Type B pancreatic cell (in vitro differentiated cells): ENCODE results near the gene TUBB. TPM values are rescaled to one million over a fixed set of nuclear protein-coding genes. Genes with fewer than 3 reads are reported as not detected.

ENCODE experiments used
- DNase-seq: peaks from one replicate; pipeline ENCODE4 v3.0.0; 2021; ENCODE audit warnings: mixed read lengths; ENCODE audit not compliant: unreplicated experiment; ENCODE audit errors: extremely low spot score
- H3K27ac Mint-ChIP-seq: 2 replicates; pipeline ENCODE4 v1.8.0; 2021; ENCODE audit warnings: mild to moderate bottlenecking, mixed read lengths
- H3K27me3 Mint-ChIP-seq: 2 replicates; pipeline ENCODE4 v1.8.0; 2021; ENCODE audit warnings: mixed read lengths
- H3K36me3 Mint-ChIP-seq: 2 replicates; pipeline ENCODE4 v1.8.0; 2021; ENCODE audit warnings: mixed read lengths
- H3K4me1 Mint-ChIP-seq: one replicate; pipeline ENCODE4 v1.8.0; 2021; ENCODE audit warnings: mixed read lengths; ENCODE audit not compliant: unreplicated experiment
- H3K4me3 Mint-ChIP-seq: 2 replicates; pipeline ENCODE4 v1.8.0; 2021; ENCODE audit warnings: mild to moderate bottlenecking, mixed read lengths
- H3K9me3 Mint-ChIP-seq: 2 replicates; pipeline ENCODE4 v1.8.0; 2021; ENCODE audit warnings: mixed read lengths
- total RNA-seq: library from RNA; stranded (reverse); gene quantifications from 2 replicates; pipeline ENCODE4 v1.2.1, GENCODE V29; 2021; ENCODE audit warnings: low replicate concordance
- TF ChIP-seq, protein P1 (sequence below): fragments of 200-600 bp; sonication (generic); conservative IDR thresholded peaks from 2 replicates; pipeline ENCODE4 v1.5.0; 2021; ENCODE audit warnings: antibody characterized with exemption, mild to moderate bottlenecking

The TUBB gene
- total RNA-seq, 1 donor from 2014 or later = 1,225 TPM

DNA sequence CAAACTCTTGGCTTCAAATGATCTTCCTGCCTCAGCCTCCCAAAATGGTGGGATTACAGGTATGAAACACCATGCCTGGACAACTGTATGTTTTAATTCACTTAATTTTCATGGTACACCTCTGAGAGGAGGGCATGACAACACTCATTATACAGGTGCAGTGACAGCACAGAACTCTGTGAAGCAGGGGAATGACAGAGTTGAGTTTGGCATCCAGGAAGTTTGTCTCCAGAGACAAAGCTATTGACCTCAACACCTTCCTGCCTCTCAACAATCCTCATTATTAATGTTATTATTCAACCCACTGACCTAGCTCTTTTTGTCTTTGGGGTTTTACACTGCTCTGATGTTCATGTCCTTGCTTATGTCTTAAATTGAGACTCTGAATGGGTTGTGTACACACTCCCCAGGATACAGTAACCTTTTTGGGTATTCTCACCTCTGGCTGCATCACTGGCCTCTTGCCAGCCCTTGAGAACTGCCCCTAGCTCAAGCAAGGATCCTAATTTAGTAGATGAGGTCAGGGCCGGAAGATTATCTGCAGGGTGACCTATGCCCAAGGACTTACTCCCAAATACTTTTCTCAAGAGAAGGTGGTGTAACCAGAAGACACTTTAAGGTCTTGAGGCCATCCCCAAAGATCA is 37.2 kb downstream of the TUBB start:
- TF ChIP-seq, protein P1, sequence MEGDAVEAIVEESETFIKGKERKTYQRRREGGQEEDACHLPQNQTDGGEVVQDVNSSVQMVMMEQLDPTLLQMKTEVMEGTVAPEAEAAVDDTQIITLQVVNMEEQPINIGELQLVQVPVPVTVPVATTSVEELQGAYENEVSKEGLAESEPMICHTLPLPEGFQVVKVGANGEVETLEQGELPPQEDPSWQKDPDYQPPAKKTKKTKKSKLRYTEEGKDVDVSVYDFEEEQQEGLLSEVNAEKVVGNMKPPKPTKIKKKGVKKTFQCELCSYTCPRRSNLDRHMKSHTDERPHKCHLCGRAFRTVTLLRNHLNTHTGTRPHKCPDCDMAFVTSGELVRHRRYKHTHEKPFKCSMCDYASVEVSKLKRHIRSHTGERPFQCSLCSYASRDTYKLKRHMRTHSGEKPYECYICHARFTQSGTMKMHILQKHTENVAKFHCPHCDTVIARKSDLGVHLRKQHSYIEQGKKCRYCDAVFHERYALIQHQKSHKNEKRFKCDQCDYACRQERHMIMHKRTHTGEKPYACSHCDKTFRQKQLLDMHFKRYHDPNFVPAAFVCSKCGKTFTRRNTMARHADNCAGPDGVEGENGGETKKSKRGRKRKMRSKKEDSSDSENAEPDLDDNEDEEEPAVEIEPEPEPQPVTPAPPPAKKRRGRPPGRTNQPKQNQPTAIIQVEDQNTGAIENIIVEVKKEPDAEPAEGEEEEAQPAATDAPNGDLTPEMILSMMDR = no peak
- Mint-ChIP-seq H3K4me1 (peaks cover 27% of the 10 kb centered on the region), H3K9me3 (no peaks in the 10 kb centered on the region), H3K27ac (no peak overlapping the region), H3K27me3 (no peaks in the 10 kb centered on the region), H3K36me3 (no peaks in the 10 kb centered on the region), H3K4me3 (no peak overlapping the region)
- DNase-seq = no peak

DNA sequence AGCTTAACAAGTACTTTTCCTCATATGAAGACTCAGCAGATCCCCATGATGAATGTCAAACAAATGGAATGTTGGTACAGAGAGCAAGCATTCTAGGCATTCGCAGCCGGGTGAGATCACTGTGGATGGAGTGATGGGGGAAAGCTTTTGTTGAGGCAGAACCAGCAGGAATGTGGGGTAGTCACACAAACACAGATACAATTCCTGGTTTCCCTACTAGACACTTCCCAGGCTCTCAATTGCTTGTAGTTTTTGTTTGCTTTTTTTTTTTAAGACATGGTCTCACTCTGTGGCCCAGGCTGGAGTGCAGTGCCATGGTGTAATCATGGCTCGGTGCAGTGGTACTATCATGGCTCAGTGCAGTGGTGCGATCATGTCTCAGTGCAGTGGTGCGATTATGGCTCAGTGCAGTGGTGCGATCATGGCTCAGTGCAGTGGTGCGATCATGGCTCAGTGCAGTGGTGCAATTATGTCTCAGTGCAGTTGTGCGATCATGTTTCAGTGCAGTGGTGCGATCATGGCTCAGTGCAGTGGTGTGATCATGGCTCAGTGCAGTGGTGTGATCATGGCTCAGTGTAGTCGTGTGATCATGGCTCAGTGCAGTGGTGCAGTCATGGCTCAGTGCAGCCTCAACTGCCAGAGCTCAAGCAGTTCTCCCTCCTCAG is 39.6 kb downstream of the TUBB start:
- Mint-ChIP-seq H3K36me3 (no peaks in the 10 kb centered on the region), H3K4me1 (peaks cover 39% of the 10 kb centered on the region), H3K27me3 (no peaks in the 10 kb centered on the region), H3K4me3 (no peak overlapping the region), H3K9me3 (peaks cover 4% of the 10 kb centered on the region), H3K27ac (peak overlapping the region; percentile 78)
- TF ChIP-seq, protein P1 = no peak
- DNase-seq = no peak

DNA sequence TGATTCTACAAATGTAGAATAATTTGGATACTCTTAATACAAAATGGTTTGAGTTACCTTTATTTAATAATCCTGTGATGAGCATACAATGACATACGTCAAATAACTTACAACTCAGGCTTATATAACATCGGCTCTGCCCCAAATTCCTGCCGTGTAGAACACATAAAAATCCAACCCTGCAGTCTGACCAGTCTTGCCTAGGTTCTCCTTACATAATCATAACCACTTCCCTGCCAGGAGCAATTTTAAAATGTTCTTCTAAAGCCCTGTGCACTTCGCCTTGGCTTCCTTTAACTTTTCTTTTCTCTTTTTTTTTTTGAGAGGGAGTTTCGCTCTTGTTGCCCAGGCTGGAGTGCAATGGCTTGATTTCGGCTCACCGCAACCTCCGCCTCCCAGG is 40.4 kb downstream of the TUBB start:
- TF ChIP-seq, protein P1 = no peak
- Mint-ChIP-seq H3K36me3 (no peaks in the 10 kb centered on the region), H3K27ac (peak overlapping the region; percentile 24), H3K4me3 (no peak overlapping the region), H3K4me1 (peaks cover 48% of the 10 kb centered on the region), H3K27me3 (no peaks in the 10 kb centered on the region), H3K9me3 (peaks cover 4% of the 10 kb centered on the region)
- no peak for DNase-seq

DNA sequence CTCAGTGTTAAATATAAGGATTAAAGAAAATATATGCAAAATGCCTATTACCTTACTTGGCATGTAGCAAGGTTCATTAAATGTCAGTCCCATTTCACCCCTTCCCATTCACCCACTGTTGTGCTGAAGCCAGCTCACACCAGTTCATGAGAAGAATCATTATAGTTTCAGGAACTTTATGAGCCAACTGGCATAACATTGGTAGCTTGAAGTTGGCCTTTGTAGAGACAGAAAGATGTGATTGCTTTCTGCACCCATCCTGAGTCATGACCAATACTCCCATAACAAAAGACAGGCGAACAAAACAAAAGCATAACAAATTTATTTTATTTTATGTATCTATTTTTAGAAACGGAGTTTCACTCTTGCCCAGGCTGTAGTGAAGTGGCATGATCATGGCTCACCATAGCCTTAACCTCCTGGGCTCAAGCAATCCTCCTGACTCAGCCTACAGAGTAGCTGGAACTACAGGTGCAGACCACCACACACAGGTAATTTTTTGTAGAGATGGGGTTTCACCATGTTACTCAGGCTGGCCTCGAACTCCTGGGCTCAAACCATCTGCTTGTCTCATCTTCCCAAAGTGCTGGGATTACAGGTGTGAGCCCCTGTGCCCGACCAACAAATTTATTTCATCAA is 41.8 kb downstream of the TUBB start:
- Mint-ChIP-seq H3K9me3 (peaks cover 4% of the 10 kb centered on the region), H3K27me3 (no peaks in the 10 kb centered on the region), H3K27ac (no peak overlapping the region), H3K36me3 (no peaks in the 10 kb centered on the region), H3K4me1 (peaks cover 56% of the 10 kb centered on the region), H3K4me3 (no peak overlapping the region)
- TF ChIP-seq, protein P1 = no peak
- no peak for DNase-seq

DNA sequence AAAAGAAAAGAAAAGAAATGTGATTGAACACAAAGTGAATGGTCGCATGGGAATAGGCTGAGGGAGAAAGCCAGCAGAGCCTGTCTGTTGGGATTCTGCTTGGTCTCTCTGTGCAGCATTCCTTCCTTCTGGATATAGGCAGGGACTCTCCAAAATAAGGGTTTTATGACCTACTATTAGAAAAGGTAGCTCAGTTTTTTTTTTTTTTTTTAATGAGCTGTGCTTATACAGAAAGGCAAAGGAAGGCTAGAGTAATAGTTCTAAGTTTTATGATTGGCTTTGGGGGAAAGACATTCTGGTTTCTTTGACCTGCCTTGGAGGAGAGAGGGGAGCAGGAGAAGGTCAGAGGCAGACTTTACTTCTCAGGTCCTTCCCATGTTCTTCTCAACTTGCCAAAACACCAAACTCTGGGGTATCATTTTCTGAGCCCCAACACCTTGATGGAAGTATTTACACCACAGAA is 43.0 kb downstream of the TUBB start:
- DNase-seq = no peak
- Mint-ChIP-seq H3K4me3 (peak overlapping the region; percentile 57), H3K4me1 (peaks cover 50% of the 10 kb centered on the region), H3K27ac (peak overlapping the region; percentile 77), H3K36me3 (no peaks in the 10 kb centered on the region), H3K9me3 (peaks cover 4% of the 10 kb centered on the region), H3K27me3 (no peaks in the 10 kb centered on the region)
- TF ChIP-seq, protein P1 = no peak
